NOMO-1 treated with DMSO at 0.1 percent for 48 hours (cell line): ENCODE measurements around the gene PIK3CD.
A peak's percentile ranks its signal among the peaks of the same experiment; 100 is the strongest.

Experiments
- DNase-seq: peaks from one replicate; lab custom pipeline; 2025; ENCODE audit not compliant: unreplicated experiment; lab: John Stamatoyannopoulos, UW

The PIK3CD gene

DNA sequence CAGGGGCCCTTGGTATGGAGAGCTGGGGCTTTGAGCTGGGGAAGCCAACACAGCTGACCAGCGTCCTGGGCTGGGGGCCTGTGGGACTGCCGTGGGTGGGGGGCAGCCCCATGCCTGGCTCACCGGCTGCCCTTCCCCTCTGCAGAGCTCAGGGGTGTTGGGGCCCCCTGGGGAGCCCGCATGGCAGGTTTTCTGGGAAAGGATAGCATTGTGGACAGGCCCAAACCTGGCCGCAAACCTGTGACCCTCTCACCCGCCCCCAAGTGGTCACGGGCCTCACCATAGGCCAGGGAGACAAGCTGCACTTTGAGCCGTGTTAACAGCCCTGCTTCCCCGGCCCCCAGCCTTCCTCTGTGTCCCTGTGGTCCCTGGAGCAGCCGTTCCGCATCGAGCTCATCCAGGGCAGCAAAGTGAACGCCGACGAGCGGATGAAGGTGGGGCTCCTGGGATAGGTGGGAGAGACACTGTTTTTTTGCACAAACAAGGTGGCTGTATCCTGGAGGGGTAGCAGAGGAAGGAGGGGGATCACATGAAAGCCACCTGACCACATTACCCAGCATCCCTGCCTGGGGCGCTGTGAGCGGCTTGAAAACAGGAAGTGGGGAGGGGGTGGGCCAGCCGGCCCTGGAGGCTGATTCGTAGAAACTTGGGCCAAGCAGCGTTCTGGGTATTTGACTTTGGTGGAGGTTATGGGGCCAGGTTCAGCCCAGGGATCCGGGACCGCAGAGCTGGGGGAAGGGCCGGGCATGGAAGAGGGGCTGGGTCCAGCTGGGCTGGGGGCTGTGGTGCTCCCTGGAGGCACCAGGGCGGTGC, 65.9 kb downstream of the PIK3CD start:
- peak; percentile 33 for DNase-seq

DNA sequence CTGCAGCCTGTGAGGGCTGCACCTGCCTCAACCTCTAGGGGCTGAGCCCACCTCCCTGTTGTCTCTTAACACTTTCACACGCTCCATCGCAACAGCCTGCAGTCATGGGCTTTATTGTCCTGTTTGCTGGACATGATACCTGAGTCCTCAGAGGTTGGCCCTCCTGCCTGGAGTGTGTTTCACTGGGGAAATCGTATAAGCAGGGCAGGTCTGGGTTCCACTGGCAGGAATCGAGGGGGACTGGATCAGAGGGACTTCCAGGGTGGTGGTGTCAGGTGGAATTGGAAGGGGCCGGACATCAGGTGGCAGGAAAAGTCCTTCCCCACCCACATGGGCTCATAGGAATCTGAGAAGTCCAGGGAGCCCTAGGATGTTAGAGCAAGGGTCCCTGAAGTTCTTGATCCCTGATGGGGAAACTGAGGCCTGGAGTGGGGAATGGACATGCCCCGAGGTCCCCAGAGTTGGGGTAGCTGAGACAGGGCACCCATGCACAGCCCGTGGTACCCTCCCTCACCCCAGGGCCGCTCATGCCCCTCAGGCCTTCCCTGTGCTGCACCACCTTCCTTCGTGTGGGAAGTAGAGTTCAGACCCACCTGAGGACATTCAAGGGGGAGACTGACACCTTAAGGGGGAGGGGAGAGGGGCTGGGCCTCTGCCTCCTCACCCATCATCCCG, 66.6 kb downstream of the PIK3CD start:
- DNase-seq: no peak

DNA sequence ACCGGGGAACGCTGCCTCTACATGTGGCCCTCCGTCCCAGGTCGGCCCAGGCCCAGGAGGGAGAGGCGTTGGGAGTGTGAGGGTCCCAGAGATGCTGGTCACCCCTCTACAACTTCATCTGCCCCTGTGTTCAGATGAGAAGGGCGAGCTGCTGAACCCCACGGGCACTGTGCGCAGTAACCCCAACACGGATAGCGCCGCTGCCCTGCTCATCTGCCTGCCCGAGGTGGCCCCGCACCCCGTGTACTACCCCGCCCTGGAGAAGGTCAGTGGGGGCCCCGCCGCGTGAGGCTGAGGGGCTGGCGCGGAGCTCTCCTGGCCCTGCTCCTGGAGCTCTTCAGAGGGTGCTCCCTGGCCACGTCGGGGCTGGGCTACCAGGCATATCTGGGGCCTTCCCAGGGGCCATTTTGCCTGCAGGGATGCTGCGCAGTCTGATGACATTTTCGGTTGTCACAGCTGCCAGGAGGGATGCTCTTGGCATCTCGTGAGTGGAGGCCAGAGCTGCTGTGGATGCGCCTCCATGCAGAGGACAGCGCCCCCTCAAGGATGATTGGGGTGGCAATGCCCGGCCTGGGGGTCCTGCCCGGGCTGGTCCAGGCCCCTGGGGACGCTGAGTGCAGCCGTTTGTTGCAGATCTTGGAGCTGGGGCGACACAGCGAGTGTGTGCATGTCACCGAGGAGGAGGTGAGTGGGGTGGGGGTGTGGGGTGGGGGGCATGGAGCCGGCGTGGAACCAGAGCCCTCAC, 68.6 kb downstream of the PIK3CD start:
- no peak for DNase-seq

DNA sequence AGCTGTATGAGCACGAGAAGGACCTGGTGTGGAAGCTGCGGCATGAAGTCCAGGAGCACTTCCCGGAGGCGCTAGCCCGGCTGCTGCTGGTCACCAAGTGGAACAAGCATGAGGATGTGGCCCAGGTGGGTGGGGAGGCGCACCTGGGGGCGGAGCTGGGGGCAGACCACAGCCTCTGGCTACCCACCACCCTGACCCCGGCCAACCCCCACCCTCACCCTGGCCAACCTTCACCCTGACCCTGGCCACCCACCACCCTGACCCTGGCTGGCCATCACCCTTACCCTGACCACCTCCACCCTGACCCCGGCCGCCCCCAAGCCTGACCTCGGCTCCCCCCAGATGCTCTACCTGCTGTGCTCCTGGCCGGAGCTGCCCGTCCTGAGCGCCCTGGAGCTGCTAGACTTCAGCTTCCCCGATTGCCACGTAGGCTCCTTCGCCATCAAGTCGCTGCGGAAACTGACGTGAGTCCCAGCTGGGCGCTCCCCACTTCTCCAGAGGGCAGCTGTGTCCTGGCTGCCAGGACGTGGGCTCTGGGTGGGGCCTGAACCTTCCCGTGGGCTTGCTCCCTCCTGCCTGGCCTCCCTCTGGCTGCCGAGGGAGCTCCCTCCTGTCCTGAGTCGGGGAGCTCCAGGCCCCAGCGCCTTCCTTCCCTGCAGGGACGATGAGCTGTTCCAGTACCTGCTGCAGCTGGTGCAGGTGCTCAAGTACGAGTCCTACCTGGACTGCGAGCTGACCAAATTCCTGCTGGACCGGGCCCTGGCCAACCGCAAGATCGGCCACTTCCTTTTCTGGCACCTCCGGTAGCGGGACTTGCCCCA, 69.5 kb downstream of the PIK3CD start:
- no peak for DNase-seq

GRCh38 chr1:9721606-9722377, 70.3 kb downstream of the PIK3CD start:
- DNase-seq: no peak

DNA sequence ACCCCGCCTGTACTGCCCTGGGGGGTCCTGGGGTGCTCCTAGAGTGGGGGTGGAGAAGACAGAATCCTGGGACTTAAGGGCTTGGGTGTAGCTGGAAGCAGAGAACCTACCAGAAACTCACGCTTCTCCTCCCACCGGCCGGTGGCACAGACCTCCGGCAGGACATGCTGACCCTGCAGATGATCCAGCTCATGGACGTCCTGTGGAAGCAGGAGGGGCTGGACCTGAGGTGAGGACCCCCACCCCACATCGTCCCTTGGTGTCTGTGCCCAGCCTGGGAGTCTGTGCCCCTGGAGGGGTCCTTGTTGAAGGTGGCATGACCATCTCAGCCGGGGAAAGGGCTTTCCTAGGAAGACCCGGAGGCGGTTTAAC, 70.8 kb downstream of the PIK3CD start:
- DNase-seq: no peak

GRCh38 chr1:9723068-9723805, 71.7 kb downstream of the PIK3CD start:
- DNase-seq: no peak

DNA sequence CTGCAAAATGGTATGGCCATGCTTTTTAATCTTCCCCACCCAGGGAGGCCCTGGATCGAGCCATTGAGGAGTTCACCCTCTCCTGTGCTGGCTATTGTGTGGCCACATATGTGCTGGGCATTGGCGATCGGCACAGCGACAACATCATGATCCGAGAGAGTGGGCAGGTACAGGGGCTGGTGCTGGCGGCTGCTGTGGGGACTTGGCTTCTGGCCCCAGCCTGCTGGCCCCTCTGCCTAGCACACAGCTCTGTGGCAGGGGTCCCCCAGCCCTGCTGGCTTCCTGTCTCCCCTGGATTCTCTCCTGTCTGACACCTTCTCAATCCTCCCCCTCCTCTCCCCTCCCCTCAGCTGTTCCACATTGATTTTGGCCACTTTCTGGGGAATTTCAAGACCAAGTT, 72.4 kb downstream of the PIK3CD start:
- DNase-seq: no peak

- DNase-seq: peak; percentile 60
Observed at GRCh38 chr1:9724706-9725476, 73.4 kb downstream of the PIK3CD start.

DNA sequence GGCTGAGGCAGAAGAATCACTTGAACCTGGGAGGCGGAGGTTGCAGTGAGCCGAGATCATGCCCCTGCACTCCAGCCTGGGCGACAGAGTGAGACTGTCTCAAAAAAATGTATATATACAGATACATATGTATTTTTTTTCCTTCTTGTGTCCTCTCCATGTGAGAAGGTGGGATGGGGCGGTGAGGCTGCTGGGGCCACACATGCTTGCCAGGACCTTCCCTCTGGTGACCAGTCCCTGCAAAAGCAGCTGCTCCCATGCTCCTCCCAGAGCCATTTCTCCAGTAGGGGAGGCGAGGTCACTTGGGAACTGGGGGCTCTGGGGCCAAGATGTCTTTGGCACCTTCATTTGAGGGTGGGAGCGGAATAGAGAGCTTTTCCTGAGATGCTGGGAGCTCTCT, 74.9 kb downstream of the PIK3CD start:
- DNase-seq: no peak

DNA sequence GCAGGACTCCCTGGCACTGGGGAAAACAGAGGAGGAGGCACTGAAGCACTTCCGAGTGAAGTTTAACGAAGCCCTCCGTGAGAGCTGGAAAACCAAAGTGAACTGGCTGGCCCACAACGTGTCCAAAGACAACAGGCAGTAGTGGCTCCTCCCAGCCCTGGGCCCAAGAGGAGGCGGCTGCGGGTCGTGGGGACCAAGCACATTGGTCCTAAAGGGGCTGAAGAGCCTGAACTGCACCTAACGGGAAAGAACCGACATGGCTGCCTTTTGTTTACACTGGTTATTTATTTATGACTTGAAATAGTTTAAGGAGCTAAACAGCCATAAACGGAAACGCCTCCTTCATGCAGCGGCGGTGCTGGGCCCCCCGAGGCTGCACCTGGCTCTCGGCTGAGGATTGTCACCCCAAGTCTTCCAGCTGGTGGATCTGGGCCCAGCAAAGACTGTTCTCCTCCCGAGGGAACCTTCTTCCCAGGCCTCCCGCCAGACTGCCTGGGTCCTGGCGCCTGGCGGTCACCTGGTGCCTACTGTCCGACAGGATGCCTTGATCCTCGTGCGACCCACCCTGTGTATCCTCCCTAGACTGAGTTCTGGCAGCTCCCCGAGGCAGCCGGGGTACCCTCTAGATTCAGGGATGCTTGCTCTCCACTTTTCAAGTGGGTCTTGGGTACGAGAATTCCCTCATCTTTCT, 75.5 kb downstream of the PIK3CD start:
- DNase-seq: no peak

DNA sequence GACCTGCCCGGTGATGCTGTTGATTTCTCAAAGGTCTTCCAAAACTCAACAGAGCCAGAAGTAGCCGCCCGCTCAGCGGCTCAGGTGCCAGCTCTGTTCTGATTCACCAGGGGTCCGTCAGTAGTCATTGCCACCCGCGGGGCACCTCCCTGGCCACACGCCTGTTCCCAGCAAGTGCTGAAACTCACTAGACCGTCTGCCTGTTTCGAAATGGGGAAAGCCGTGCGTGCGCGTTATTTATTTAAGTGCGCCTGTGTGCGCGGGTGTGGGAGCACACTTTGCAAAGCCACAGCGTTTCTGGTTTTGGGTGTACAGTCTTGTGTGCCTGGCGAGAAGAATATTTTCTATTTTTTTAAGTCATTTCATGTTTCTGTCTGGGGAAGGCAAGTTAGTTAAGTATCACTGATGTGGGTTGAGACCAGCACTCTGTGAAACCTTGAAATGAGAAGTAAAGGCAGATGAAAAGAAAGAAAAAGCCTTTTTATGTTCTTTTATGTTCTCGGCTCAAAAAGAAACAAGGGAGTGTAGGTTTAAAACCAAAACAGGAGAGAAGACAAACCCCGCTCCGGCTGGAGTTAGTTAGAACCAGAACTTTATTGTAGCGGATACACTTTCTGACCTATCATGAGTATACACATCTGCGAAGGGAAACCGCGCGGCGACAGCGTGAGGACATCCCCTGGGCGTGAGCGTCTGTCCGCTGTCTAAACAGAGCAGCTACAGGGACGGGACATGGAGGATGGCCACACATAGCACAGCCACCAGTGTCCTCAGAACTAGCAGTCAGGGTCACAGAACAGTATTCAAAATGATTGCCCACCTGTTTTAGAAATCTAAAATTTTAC, 77.1 kb downstream of the PIK3CD start:
- no peak for DNase-seq

GRCh38 chr1:9729523-9729922, 78.0 kb downstream of the PIK3CD start:
- DNase-seq: no peak

DNA sequence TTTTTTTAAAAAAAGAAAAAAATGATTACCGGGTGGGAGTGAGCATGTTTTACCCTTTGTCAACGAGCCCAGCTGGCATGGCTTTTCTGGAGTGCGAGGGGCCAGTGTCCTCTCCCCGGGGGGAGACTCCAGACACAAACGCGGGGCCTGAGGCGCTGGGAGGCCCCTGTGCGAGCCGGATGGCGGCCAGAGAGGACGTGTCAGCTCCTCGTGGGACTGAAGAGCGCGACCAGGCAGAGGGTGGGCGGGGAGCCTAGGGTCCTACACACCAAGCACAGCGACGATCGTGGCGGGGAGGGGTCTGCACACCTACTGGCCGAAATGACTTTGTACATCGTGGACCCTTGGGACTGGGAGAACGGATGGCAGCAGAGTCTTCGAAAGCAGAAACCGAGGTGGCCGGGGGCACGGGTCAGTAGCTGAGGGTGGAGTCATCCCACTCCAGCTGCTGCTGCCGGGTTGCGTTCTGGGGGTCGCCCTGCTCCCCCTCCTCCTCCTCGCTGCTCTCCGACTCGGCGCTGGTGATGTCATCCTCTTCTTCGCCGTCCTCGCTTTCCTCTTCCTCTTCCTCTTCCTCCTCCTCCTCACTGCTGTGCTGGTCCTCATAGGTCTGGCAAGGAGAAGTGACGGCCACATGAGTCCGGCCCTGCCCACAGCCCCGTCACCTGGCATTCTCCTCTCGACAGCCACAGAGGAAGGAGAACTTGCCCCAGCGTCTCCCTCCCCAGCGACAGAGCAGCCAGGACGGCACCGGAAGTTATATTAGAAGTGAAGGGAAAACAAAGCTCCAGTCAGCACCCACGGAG, 78.8 kb downstream of the PIK3CD start:
- DNase-seq: peak; percentile 81

DNA sequence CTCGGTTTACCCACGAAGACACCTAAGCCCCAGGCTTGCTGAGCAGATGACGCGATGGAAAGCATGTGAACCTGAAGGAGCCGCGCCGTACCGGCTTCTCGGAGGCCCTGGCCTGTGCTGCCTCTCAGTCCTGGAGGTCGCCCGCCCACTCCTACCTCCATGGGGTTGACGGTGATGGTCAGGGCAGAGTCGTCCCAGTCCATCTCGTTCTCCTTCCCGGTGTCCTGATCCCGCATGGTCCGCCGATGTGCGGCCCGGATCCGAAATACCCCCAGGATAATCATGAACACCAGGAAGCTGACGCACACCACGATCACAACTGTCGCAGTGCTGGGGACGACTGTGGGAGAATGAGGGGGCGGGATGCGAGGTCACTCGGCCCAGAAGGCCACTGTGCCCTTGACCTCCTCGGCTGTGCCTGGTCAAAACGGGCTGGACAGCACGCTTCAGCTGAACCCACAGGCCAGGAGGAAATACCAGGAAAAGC, 79.6 kb downstream of the PIK3CD start:
- DNase-seq: no peak

- DNase-seq: no peak
Observed at GRCh38 chr1:9731561-9731960, 80.0 kb downstream of the PIK3CD start.
